ENCODE measurements around the gene ATP8A2. TPM values are rescaled to one million over a fixed set of nuclear protein-coding genes. Genes with fewer than 3 reads are reported as not detected.
A peak's percentile ranks its signal among the peaks of the same experiment; 100 is the strongest.

ATP8A2 gene
- polyA plus RNA-seq, 4 donors, result 5.2 to 11.3 (median 6.8) TPM

DNA sequence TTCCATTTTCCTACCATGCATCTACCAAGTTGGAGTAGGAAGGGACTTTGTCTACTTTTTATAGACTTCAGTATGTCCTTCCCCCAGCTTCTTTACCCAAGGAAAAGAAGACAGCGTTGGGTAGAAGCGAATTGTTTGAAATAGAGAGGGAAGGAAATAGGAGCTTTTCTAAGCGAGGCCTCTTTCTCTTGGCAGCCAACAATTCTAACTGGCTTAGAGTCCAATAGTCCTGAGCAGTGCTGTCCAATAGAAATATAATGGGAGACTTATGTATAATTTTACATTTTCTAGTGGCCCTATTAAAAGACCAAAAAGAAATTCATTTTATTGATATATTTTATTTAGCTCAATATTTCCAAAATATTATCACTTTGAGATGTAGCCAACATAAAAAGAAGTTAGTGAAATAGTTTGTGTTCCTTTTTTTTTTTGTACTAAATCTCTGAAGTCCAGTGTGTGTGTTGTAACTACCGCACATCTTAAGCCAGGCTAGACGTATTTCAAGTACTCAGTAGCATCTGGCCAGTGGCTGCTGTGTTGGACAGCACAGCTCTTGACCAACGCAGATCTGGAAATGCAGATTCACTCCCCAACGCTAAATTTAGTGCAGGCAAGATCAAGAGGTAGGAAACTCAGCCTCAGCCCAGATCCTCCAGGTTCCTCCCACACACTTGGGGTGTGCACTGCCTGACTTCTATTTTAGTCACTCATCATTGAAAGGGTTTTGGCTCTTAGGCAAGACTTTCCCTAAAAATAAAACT, 500.9 kb downstream of the ATP8A2 start:
- DNase-seq (ENCODE audit: low read depth in 4 of 4, low spot score in 3 of 4), result no peak

DNA sequence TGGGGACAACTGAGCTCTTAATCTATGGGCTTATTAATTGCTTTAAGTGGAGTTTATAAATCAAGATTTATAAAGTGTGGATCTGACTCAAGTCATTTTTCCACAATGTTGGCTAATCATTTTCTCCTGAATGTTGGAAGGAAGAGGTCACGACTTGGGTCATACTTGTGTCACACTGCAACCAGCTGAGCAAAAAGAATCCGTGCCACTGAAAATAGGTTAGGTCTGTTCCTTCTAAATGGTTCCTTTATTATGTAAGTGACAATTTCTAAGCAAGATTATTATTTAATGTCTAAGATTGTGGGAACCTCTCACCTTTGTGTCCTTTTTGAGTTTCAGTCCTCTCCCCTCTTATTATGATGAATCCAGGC, 501.5 kb downstream of the ATP8A2 start:
- no peak for DNase-seq (ENCODE audit: low read depth in 4 of 4, low spot score in 3 of 4)

DNA sequence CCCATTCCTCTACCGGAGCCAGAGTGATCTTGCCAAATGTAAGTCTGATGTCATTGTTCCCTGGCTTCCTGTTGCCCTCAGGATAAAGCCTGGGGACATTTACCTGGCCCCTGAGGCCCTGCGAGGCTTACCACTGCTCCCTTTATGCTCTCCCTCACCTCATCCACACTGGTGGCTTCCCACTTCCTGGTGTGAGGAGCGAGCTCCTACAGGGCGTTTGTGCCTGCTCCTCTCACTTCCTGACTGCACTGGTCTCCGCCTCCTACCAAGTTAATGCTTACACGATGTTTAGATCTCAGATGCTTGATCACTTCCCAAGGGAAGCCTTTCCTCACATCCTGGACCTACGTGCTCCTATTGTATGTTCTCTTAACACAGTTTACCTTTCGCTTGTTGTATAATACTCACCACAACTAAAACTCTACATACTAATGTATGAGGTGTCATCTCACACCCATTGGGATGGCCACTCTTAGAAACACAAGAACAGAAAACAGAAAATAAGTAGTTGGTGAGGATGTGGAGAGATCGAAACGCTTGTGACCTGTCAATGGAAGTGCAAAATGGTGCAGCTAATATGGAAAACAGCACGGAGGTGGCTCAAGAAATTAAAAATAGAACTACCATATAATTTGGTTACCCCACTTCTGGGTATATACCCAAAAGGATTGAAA, 502.4 kb downstream of the ATP8A2 start:
- DNase-seq (ENCODE audit: low read depth in 4 of 4, low spot score in 3 of 4), result no peak

DNA sequence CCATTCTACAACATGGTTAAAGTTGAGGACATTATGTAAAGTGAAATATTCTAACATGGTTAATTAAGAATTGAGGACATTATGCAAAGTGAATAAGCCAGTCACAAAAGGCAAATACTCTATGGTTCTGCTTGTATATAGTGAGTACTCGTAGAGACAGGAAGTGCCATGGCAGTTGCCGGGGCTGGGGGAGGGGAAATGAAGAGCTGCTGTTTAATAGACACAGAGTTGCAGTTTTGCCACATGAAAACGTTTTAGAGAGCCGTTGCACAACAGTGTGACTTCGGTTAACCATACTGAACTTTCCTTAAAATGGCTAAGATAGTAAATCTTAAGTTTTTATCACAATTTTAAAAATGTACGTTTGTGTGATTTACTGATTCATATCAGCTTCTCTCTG, 503.1 kb downstream of the ATP8A2 start:
- no peak for DNase-seq (ENCODE audit: low read depth in 4 of 4, low spot score in 3 of 4)

DNA sequence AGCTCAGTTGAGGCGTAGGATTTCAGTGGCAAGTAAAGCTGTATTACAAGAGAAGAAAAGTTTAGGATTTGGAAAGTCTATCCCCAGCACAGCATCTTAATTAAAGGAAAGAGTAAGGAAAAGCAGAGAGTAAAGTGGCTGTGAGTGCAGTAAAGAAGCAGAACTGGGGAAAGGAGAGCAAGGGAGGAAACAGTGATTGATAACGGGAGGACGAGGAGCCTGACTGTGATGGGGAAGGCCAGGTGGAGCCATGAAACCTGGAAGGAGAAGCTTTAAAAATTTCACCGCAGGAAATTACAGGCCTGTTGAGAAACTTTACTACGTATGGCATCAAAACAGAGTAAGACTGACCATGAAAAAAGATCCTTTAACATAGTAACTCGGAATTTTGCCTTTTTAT, 504.5 kb downstream of the ATP8A2 start:
- no peak for DNase-seq (ENCODE audit: low read depth in 4 of 4, low spot score in 3 of 4)

DNA sequence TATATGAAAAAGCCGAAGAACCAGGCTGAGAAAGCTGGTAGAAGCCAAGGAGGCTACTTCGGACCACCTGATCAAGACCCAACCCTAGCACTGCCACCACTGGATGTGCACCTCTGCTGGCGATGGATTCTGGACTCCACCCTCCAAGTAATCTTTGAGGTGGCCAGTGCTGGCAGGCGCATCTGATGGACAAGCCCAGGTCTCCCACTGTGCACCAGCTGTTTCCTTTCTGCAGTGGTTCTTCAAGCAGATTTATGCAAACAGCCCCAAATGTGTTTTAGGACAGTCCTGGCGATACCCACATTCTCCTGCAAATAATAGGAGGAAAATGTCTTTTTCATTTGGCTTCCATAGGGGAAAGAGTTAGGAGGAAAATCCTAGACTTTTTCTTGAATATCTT, 507.7 kb downstream of the ATP8A2 start:
- DNase-seq (ENCODE audit: low read depth in 4 of 4, low spot score in 3 of 4), result no peak

DNA sequence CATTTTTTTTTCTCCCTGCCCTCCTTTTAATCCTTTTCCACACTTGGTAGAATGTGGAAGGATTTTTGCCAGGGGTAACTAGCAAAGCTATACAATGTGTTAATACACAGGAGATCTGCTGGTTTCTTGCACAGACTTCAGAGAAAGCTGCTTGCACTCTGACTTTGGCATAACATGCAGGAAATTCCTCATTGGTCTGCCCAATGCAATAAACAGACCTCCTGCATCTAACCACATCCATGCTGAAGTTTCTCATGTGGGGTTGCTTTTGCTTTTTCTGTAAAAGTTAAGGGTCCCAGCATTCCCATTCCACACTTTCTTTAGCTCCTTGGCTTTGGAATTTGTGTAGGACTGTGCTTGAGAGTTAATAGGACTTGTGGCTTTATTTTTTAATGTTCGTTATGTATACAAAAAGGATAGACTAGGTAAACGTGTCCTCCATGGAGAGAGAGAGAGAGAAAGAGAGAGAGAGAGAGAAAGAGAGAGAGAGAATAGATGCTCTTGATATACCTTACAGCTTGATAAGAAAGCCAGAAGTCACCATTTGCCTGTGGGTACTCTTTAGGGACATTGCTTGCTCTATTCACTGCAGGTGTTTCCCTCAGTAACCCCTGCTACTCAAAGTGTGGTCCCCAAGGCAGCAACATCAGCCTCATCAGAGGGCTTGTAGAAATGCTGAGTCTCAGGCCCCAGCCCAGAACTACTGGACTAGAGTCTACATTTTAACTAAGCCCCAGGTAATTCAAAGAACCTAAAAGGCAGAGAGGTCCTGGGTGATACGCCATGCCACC, 509.6 kb downstream of the ATP8A2 start:
- DNase-seq (ENCODE audit: low read depth in 4 of 4, low spot score in 3 of 4), result no peak

DNA sequence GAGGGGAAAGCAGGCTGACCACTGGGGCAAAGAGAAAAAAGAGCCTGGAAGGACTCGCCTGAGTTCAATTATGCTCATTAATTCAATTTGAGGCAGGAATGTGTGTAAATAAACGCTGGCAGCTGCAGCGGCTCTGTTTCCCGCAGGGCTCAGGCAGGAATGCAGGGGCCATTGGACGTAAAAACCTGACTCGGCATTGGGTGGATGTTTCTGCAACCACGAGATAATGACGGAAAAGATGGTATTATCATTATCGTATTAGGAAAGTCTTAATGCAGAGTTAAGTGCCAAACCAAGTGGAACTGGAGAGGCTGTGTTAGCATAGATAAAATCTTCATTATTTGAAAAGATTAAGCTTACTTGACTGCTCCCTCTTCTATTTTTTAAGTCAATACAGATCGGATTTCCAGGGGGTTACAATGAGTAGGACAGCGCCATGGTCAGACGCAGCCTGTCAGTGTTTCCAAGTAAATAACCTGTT, 510.2 kb downstream of the ATP8A2 start:
- peak; percentile 49 to 64 (median 59) for DNase-seq (ENCODE audit: low read depth in 4 of 4, low spot score in 3 of 4)

DNA sequence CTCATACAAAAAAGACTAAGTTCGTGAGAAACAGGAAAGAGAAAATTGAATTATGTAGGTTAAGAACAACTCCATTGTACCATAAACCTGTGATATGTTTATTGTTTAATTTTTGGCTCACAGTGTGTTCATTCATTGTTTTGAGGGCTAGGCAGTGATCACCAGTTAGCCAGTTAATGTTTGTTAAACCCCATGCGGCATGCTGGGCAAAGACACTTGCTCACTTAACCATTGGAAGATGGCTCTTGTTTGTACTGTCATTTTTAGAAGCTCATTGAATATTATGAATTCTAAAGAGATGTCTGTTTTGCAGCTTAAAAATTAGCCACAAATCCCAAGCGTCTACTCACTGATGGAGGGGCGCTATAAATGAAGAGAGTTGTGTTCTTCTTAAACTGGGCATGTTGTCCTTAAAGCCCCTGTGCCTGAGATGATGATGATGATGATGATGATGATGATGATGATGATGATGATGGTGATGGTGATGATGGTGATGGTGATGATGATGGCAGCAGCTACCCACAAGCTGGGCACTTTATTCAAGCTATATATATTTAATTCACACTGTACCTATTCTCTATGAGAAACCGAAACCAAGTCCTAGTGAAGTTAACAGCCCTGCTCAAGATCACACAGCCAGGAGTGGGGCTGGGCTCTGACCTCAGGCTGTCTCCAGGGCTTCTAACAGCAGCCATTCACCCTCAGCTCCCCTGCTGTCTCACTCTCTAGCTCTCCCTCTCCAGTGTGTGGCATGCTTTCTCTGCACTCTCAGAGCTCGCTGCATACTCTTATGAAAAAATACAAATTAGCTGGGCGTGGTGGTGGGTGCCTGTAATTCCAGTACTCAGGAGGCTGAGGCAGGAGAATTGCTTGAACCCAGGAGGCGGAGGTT, 510.9 kb downstream of the ATP8A2 start:
- no peak for DNase-seq (ENCODE audit: low read depth in 4 of 4, low spot score in 3 of 4)

DNA sequence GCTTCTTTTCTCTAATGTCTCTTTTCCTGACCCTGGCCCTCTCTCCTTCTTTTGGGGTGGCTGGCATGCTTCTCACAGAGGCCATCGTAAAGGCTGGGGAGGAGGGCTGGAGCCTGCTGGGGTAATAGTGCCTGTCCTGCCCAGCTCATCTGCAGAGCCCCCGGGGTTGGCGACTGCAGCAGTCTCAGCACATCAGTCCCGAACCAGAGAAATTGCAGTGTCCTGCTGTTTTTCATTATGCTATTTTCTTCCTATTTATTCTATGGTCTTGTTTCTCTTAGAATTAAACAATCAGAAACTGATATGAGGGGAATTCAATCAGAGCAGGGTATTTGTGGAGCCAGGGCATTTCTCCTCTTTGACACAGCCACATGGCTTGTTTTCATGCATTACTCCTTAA, 513.6 kb downstream of the ATP8A2 start:
- DNase-seq (ENCODE audit: low read depth in 4 of 4, low spot score in 3 of 4), result no peak

DNA sequence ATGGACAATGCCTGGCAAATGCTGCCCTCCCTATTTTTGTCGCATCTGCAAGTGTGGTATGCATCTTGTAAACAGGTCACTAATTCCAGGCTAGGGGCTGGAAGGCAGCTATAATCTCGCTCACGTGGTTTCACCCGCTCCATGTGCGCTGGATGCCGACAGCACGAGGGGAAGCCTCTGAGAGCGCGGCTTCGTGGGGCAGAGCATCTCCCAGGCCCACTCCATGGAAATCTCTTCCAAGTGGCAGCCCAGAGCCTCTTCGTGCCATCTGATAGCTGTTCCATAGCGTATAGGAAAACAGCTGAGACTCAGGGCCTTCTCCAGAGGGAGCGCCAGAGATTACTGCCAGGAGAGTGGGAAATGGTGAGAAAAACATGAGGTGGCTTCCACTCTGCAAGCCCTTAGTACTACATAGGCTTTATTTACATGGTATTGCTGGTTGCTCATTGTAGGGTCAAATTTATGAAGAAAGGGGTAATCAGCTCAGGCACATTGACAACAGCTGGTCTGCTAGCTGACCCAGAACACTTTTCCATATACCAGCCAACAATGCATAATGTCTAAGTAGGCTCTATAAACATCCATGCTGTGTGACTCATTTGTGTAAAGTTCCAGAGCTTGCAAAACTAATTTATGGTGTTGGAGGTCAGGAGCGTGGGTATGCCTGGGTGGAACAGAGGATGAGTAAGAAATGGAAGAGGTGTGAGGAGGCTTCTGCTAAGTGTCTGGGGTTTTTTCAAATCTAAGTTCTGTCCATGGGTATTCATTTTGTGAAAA, 514.9 kb downstream of the ATP8A2 start:
- no peak for DNase-seq (ENCODE audit: low read depth in 4 of 4, low spot score in 3 of 4)

DNA sequence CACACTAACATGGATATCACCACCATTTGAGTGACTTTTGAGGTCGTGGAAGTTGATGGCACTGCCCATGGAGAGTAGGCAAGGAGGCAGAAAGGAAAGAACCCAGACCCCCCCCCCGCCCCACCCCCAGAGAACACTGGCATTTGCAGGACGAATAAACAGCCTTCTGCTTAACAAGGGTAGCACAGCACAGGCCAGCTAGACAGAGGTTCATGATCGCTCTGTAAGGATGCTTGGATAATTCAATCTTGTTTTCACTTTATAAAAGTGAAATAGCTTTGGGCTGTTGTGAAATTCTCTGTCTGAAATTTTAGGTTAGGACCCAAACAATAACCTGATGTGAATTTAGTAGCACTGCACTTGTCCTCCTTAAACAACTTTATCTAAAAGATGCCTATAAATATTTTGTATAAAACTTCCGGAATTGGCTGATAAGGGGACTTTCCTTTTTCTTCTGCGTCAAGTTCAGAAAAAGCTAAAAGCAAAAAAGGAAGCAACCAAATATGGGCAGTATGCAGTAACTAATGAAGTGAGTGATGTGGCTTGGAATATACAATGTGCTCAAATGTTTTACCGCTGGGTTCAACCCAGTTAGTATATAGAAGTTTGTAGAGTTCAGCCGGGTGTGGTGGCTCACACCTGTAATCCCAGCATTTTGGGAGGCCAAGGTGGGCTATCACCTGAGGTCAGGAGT, 516.3 kb downstream of the ATP8A2 start:
- no peak for DNase-seq (ENCODE audit: low read depth in 4 of 4, low spot score in 3 of 4)

DNA sequence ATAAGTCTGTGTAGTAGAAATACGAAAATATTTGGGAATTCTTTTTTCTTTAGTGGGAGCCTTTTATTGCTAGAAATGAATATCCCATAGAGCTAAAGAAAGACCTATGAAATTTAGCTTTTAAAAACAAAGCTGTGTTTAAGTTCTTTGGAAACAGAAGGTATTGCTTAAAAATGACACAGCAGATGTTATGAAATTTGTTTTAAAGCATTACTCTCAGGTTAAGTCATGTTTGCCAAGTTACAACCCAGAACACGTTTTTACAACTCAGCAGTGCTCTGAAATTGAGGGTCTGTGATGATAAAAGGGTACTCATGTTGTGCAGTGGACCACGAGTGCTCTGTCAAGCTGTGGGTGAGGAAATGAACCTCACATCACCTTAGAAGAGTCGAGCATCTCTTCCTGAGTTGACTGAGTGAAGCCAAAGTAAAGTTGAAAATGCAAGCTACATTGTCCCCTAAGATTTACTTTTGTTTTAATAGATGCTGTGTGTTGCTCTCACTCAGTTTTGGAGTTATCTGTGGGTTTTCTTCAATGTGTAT, 519.0 kb downstream of the ATP8A2 start:
- no peak for DNase-seq (ENCODE audit: low read depth in 4 of 4, low spot score in 3 of 4)

DNA sequence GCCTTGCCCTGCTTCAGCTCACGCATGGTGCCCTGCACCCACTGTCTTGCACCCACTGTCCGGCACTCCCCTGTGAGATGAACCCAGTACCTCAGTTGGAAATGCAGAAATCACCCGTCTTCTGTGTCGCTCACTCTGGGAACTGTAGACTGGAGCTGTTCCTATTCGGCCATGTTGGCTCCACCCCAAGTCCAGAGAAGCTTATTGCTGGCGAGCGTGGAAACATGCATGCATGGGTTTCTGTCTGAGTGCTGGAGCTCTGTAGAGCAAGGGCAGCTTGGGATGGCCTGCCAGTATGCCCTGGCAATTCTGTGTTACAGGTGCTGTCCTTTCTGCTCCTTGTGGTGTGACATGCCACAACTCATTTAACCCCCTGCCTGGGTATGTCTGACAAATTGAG, 527.2 kb downstream of the ATP8A2 start:
- no peak for DNase-seq (ENCODE audit: low read depth in 4 of 4, low spot score in 3 of 4)

DNA sequence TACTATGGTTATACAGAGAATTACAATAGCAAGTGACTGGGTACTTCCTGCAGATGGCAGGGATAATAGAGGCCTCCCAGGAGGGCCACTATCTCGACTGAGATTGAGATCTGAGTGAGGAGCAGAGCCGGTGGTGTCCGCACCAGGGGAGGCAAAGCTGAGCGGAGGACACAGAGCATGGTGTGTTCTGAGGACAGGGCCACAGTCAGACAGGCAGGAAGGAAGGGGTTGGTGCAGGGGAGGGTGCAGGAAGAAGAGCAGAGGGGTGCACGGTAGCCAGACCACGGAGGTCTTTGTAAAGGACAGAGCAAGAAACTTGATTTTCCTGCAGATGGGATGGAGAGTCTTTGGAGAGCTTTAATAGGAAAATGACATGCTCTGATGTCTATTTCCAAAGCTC, 527.7 kb downstream of the ATP8A2 start:
- DNase-seq (ENCODE audit: low read depth in 4 of 4, low spot score in 3 of 4), result no peak

DNA sequence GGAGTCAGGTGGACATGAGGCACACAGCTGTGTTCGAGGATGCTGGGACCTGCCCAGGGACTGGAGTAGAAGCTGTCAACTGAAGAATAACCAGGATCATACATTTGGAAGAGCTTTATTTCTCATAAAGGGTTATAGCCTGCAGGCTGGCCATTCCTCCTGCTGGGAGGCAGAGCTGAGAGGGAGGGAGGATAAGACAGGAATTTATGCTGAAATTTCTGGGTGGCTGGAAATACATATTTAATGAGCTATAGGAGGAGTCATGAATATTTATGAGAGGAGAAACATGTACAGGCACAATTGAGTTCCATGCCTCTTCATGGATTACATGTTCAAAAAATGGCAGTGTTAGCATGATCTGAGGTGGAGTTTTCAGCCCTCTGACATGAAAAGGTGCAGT, 528.2 kb downstream of the ATP8A2 start:
- no peak for DNase-seq (ENCODE audit: low read depth in 4 of 4, low spot score in 3 of 4)

DNA sequence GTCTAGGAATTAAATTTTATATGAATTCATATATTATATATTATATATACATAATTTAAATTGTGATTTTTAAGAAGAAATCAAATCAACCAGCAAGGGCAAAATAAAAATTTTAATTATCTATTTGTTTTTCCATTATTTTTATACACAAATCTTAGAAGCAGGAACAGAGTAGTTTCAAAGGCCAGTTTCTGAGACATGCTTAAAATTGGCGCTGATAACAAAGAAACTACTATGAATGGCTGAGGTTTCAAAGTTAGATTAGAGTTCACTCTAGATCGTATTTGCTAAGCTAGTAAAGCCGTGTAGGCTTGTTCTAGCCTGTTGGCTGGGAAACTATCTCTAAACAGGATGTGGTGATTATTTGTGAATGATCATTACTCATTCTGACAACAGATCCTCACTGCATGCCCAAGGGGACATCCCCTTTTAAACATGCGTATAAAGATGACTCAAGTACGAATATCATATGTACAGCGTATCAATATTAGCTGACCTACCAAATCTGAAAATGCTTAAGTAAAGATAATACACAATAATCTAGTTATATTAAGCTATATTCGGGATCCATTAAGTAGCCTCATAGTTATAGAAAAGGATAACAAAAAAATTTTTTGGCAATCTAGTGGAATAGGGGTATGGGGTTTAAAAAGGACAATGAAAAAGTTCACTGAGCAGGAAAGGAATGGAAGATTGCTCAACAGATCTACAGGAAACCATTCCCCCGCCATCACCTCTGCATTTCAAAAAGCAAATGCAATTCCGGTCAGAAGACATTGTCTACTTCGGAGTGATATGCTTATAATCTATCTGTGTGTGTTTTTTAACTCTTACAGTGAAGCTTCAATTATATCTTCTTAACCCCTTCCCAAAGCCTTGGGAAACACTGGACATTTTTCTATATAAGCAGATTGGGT, 529.9 kb downstream of the ATP8A2 start:
- DNase-seq (ENCODE audit: low read depth in 4 of 4, low spot score in 3 of 4), result no peak

DNA sequence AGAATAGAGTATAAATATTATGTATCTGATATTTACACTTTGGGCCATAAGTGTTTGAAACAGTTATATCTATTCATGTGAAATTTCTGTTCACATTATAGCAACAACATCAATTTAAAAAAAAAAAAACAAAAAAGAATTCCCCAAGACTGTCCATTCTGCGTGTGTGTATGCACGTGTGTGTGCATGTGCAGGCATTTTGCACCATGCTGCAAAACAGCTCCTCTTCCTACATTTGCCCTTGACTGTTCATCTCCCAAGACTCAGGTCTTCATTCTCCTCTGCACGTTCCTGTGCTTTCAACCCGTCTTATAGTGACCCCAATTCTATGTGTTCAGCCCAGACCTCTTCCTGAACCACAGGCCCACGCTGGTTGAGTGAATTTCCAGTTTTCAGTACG, 530.7 kb downstream of the ATP8A2 start:
- no peak for DNase-seq (ENCODE audit: low read depth in 4 of 4, low spot score in 3 of 4)

Measured in left renal pelvis (tissue), 4 donors.